ENCODE data around the gene DNAH2. TPM values are rescaled to one million over a fixed set of nuclear protein-coding genes. Genes with fewer than 3 reads are reported as not detected.
A peak's percentile ranks its signal among the peaks of the same experiment; 100 is the strongest.

Gene DNAH2
- total and polyA plus RNA-seq, 2 of the 13 experiments (the other 11 are each of a cell fraction or from before 2014, with no cell fraction given) = not detected

- TF ChIP-seq ZNF780A (CRISPR knock-in tag; IDR thresholded peaks at IDR 0.05) (no peak), IKZF1 (IDR thresholded peaks at IDR 0.05) (no peak), LBX2 (CRISPR knock-in tag; IDR thresholded peaks at IDR 0.05; ENCODE audit: borderline replicate concordance) (no peak), ZMYM2 (CRISPR knock-in tag; IDR thresholded peaks at IDR 0.05) (no peak), ZFYVE20 (CRISPR knock-in tag; IDR thresholded peaks at IDR 0.05; ENCODE audit: borderline replicate concordance, low read depth) (no peak), MED13 (CRISPR knock-in tag; IDR thresholded peaks at IDR 0.05) (0 out of 2 replicates have a peak, but pooled peaks have one; percentile 0), MAF1 (CRISPR knock-in tag; IDR thresholded peaks at IDR 0.05; ENCODE audit: borderline replicate concordance) (no peak), ZSCAN31 (CRISPR knock-in tag; IDR thresholded peaks at IDR 0.05; ENCODE audit: low read depth) (no peak), ZSCAN29 (CRISPR knock-in tag; conservative IDR thresholded peaks at IDR 0.05) (no peak), ZNF710 (CRISPR knock-in tag; IDR thresholded peaks at IDR 0.05; ENCODE audit: borderline replicate concordance) (no peak), ZNF160 (CRISPR knock-in tag; IDR thresholded peaks at IDR 0.05) (no peak), RNF2 (conservative IDR thresholded peaks at IDR 0.05; ENCODE audit: low read depth) (0 out of 2 replicates have a peak, but pooled peaks have one; percentile 44), ATF4 (CRISPR knock-in tag; IDR thresholded peaks at IDR 0.05) (0 out of 4 replicates have a peak, but pooled peaks of 1 of the 2 experiments have one; percentile 19), E2F2 (CRISPR knock-in tag; IDR thresholded peaks at IDR 0.05; ENCODE audit: borderline replicate concordance) (no peak), ZBTB20 (CRISPR knock-in tag; IDR thresholded peaks at IDR 0.05; ENCODE audit: borderline replicate concordance, low read depth) (no peak), PAXIP1 (CRISPR knock-in tag; conservative IDR thresholded peaks at IDR 0.05) (no peak), SKI (IDR thresholded peaks at IDR 0.05; ENCODE audit: partially characterized antibody) (peak; percentile 42), SPEN (CRISPR knock-in tag; IDR thresholded peaks at IDR 0.05; ENCODE audit: low read depth) (peak; percentile 35; the same call in 1 of the 2 replicates), ZNF350 (CRISPR knock-in tag; IDR thresholded peaks at IDR 0.05; ENCODE audit: borderline replicate concordance, low read depth) (peak; percentile 34; the same call in 1 of the 2 replicates), ZNF326 (CRISPR knock-in tag; IDR thresholded peaks at IDR 0.05; ENCODE audit: borderline replicate concordance) (no peak), NFYB (CRISPR knock-in tag; IDR thresholded peaks at IDR 0.05) (no peak)
Observed at GRCh38 chr17:7842380-7843256, 125.1 kb downstream of the DNAH2 start (continued).
